Suprapubic skin (tissue), 4 donors: ENCODE results near the gene TBC1D14.

Experiments used
- EP300 ChIP-seq: sonication (generic); formaldehyde crosslinking; IDR thresholded peaks from one replicate; pipeline ENCODE4 v1.6.1; 2017; ENCODE audit warnings: antibody characterized with exemption
- POLR2A ChIP-seq, 2 donors: fragments of 450-650 bp; IDR thresholded peaks; one replicate each; pipeline ENCODE4 v1.6.1; 2017; ENCODE audit warnings: antibody characterized with exemption in 2 of 2, mild to moderate bottlenecking in 2 of 2, moderate library complexity in 2 of 2
- POLR2AphosphoS5 ChIP-seq, 3 donors: sonication (generic); formaldehyde crosslinking; IDR thresholded peaks; one replicate each; pipeline ENCODE4 v1.6.1; 2017; ENCODE audit warnings: antibody characterized with exemption in 3 of 3
- TF ChIP-seq, protein P1 (sequence below), 2 donors: fragments of 200-600 bp in 1 of 2; fragments of 450-650 bp in 1 of 2; sonication (generic) in 1 of 2; IDR thresholded peaks; one replicate each; pipeline ENCODE4 v1.5.1; 2016 to 2019; ENCODE audit warnings: antibody characterized with exemption in 2 of 2, mild to moderate bottlenecking in 1 of 2, moderate library complexity in 1 of 2

DNA sequence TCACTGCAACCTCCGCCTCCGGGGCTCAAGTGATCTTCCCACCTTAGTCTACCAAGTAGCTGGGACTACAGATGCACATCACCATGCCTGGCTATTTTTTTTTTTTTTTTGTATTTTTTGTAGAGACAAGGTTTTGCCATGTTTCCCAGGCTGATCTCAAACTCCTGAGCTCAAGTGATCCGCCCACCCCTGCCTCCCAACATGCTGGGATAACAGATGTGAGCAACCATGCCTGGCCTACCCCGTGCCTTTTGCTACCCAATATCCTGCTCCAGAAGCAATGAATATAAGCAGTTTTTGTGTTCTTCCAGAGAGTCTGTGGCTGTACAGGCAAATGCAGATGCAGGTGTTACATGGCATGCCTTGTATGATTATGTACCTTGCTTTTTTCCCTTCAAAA is 50.5 kb downstream of the TBC1D14 start:
- TF ChIP-seq, protein P1, sequence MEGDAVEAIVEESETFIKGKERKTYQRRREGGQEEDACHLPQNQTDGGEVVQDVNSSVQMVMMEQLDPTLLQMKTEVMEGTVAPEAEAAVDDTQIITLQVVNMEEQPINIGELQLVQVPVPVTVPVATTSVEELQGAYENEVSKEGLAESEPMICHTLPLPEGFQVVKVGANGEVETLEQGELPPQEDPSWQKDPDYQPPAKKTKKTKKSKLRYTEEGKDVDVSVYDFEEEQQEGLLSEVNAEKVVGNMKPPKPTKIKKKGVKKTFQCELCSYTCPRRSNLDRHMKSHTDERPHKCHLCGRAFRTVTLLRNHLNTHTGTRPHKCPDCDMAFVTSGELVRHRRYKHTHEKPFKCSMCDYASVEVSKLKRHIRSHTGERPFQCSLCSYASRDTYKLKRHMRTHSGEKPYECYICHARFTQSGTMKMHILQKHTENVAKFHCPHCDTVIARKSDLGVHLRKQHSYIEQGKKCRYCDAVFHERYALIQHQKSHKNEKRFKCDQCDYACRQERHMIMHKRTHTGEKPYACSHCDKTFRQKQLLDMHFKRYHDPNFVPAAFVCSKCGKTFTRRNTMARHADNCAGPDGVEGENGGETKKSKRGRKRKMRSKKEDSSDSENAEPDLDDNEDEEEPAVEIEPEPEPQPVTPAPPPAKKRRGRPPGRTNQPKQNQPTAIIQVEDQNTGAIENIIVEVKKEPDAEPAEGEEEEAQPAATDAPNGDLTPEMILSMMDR (IDR thresholded peaks at IDR 0.05): no peak
- TF ChIP-seq POLR2AphosphoS5 (IDR thresholded peaks at IDR 0.05) (no peak), EP300 (no peak), POLR2A (IDR thresholded peaks at IDR 0.05) (no peak)
